Activated CD4-positive, alpha-beta T cell treated with anti-CD3 and anti-CD28 coated beads, Interleukin-2, amount 50 U/mL, for 1 hour (primary cell): ENCODE results near the gene TSC22D4.

ENCODE experiments used
- DNase-seq: peaks from one replicate; pipeline ENCODE4 v3.0.0-alpha.2; 2020

The TSC22D4 gene

DNA sequence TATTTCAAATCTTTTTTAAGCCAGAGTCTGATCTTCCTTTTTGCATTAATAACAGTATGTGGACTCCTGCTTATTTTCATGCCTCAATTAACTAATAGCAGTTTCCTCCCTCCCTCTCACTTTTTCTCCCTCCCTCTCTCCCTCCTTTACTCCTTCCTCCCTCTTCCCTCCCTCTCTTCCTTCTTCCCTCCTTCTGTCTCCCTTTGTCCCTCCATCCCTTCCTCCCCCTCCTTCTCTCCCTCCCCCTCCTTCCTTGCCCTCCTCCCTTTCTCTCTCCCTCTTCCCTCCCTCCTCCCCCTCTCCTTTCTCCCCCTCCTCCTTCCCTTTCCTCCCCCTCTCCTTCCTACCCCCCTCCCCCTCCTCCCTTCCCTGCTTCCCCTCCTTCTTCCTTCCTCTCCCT lies 52.5 kb downstream of the TSC22D4 start:
- no peak for DNase-seq

DNA sequence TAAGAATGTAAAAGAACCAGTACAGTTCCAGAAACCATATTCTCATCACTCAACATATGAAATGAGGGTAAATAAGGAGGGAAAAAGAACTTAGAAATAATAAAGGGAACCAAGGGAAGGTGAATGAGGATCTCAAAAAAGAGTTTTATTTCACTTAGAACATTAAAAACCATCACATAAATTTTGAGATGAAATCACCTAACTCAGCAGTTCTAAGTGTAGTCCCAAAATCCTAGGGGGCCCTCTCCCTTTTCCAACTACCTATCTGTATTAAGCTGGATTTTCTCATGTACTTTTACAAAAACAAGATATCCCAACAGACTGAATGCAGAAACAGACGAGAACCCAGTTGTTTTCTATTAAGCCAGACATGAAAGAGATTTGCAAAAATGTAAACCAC lies 53.7 kb downstream of the TSC22D4 start:
- no peak for DNase-seq

DNA sequence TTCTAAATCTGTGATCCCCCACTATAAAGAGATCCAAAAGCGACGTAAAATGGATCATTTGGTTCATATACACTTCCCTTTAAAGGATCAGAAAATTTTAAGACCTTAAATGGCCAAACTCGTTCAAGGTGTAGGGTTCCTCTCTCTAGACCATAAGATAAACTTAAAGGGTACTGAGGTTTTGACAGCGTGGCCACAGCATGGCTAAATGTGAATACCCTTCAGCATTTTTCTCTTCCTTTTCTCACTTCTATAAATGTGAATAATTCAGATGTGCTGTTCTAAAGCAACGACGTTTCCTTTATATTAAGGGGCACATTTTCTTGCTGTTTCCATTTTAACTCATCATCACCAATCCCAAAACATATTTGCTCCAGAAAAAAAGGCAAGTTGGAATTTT lies 55.7 kb downstream of the TSC22D4 start:
- no peak for DNase-seq

DNA sequence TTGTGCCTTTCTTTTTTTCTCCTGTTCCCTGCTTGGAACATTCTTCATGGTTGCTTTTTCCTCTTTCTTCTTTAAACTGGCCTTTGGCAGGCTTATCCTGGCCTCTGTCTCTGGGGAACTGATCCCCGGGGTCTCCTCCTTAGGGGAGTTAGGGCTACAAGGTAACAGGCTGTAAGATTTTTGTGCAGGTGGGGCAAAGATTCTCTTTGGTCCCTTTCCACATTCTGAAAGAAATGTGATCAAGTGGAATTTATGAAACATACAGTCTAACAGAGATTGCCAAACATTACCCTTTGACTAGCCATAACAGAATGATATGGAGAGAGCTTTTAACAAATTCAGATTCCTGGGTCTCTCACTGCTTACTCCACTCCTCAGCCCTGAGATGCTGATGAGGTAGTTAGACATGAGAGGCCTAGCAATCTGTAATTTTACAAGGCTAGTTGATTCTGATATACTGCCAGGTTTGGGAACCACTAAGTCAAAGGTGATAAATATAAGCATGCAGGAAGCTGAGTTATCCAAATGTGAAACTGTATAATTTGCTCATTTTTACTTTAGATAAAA lies 59.3 kb downstream of the TSC22D4 start:
- no peak for DNase-seq

DNA sequence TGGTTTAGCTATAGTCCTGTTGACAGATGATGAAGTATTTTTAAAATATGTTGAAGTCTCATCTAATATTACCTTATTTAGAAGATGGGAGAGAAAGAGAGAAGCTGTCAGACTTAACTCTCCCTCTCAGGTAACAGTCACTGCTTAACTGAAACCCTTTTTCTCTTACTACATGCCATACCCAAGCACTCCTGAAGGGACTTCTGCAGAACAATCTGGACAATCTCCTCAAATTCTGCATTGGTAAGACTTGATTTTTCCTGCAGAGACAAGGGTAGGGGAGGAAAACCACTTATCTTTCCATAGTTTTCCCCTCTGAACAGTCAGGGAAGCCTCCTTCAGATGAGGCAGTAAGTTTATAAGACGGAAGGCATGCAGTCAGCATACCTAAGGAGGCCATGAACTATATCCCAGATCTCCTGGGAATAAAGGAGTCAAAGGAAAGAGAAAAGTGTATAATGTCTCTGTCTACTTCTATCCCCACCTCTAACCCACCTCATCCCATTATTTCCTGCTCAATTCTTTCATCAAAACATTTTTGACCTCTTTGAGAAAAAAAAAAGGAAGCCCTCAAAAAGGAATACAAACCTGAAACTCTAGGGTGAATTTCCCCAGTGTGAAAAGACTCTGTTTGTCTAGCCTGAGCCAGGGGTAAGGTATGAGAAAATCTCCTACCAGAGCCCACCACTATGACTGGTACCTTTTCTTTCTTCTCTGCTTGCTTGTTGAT lies 59.9 kb downstream of the TSC22D4 start:
- no peak for DNase-seq
